Activated naive CD4-positive, alpha-beta T cell treated with anti-CD3 and anti-CD28 coated beads, Interleukin-2, amount 10 ng/mL, durations not matched to agents 7 days and 5 days (primary cell): Measurements from ENCODE around the gene NEK10.
A peak's percentile ranks its signal among the peaks of the same experiment; 100 is the strongest.

Experiments used
- CTCF ChIA-PET: fragments of 350-600 bp; sonication (Branson Sonifier 250); formaldehyde crosslinking; loops from one replicate; lab custom pipeline; 2021; ENCODE audit warnings: antibody characterized with exemption; lab: Charles Lee
- DNase-seq: peaks from one replicate; pipeline ENCODE4 v3.0.0-alpha.2; 2020
- H3K27ac Mint-ChIP-seq: one replicate; pipeline ENCODE4 v1.8.0; 2021; ENCODE audit warnings: mild to moderate bottlenecking, moderate library complexity, mixed read lengths
- H3K27me3 Mint-ChIP-seq: one replicate; pipeline ENCODE4 v1.8.0; 2021; ENCODE audit warnings: mild to moderate bottlenecking, mixed read lengths
- H3K36me3 Mint-ChIP-seq: one replicate; pipeline ENCODE4 v1.8.0; 2021; ENCODE audit warnings: mixed read lengths
- H3K4me1 Mint-ChIP-seq: one replicate; pipeline ENCODE4 v1.8.0; 2021; ENCODE audit warnings: mixed read lengths
- H3K4me3 Mint-ChIP-seq: one replicate; pipeline ENCODE4 v1.8.0; 2021; ENCODE audit warnings: mild to moderate bottlenecking, moderate library complexity, mixed read lengths
- H3K9me3 Mint-ChIP-seq: one replicate; pipeline ENCODE4 v1.8.0; 2021; ENCODE audit warnings: mixed read lengths

The NEK10 gene

DNA sequence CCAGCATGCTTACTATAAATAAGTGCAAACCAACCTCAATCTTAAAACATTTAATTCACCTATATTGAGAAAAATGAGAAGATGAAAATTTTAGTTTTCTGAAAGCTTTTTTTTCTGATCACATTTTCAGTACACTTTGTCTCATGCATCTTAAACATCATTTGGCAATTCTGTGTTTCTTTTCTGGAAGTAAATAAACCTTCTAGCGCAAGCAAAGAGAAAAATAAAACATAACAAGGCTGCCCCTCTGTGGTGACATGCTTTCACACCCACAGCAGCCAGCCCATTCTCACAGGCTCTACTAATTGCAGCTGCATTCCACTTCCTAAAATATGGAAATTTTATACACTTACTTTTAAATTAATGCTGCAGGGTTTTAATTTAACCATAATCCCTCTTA, 90.1 kb downstream of the NEK10 start:
- Mint-ChIP-seq H3K36me3 (no peaks in the 10 kb centered on the region), H3K27me3 (no peaks in the 10 kb centered on the region), H3K9me3 (peaks cover 2% of the 10 kb centered on the region), H3K4me3 (no peak overlapping the region), H3K4me1 (no peaks in the 10 kb centered on the region), H3K27ac (no peak overlapping the region)
- no peak for DNase-seq
- CTCF ChIA-PET, result no interaction called here

DNA sequence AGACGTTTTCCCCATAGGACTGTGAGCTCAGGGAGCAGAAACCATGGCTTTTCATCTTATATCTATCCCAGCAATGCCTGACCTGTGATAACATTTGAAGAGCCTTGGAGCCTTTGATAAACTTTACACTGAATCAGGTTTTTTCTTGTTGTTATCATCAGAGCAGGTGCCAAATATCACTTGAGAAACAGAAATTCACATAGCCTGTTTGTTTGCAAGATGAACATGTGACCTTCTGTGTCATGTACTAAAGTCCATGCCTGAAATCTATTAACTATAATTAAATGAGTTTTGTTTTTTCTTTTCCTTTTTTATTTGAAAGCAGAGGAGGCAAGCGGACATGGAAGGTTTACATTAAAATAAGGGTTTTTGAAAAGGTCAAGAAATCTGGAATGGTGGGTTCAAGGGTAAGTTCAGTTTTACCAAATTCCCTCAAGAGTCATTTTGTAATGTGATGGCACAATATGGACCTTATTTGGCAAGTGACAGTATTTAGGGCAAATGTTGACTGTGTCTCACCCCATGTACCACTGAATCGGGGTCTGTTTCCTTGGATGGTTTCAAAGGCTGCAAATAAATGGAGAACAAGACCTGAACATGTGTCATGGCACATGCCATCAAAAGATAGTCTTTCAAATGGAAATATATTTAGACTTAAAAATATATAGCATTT, 90.7 kb downstream of the NEK10 start:
- Mint-ChIP-seq H3K27ac (no peak overlapping the region), H3K4me3 (no peak overlapping the region), H3K36me3 (no peaks in the 10 kb centered on the region), H3K27me3 (no peaks in the 10 kb centered on the region), H3K9me3 (peaks cover 2% of the 10 kb centered on the region), H3K4me1 (no peaks in the 10 kb centered on the region)
- CTCF ChIA-PET, result no interaction called here
- no peak for DNase-seq

DNA sequence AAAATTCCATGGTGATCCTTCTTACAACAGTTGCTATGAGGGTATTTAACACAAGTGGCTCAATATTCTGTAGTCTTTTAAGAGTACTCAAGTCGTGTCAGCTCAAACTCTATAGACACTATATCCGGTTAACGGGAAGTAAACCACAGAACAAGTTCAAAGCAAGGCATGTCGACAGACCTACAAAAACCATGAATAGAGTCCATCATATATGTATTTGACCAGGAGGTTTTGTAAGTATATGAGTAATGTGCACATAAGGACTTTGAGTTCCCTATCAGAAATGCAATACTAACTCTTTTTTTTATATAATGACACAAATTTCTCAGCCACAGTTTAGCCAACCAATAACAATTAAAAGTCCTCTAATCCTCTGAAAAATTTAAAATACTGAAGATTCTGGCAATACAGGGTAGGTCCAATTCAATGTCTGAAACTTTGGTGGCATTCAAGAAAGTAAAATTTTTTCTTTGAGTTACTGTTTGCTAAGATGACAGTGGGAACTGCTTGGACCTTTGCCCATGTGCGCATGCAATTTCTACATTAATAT, 93.7 kb downstream of the NEK10 start:
- CTCF ChIA-PET, result no interaction called here
- no peak for DNase-seq
- H3K4me3 Mint-ChIP-seq, result no peak overlapping the region
- H3K9me3 Mint-ChIP-seq, result no peaks in the 10 kb centered on the region
- H3K27me3 Mint-ChIP-seq, result no peaks in the 10 kb centered on the region
- H3K36me3 Mint-ChIP-seq, result no peaks in the 10 kb centered on the region
- no peaks in the 10 kb centered on the region for H3K4me1 Mint-ChIP-seq
- H3K27ac Mint-ChIP-seq, result no peak overlapping the region

DNA sequence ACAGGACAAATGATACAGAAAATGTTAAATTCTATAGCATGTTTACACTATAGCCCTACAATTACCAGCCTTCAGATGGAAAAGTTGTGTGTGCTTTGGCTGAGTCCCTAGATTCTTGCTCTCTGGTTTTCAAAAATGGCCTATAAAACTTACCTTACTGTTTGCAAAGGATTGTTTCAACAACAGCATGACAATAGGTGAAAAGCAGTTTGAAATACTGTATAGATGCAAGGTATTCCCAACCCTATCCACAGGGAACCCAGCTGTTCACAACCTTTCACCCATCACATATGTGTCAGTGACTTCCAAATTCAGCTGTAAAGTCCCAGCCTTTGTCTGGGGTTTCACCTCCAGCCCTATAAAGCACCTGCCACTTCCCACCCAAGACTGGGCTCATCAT, 97.3 kb downstream of the NEK10 start:
- Mint-ChIP-seq H3K27ac (no peak overlapping the region), H3K9me3 (no peaks in the 10 kb centered on the region), H3K27me3 (no peaks in the 10 kb centered on the region), H3K4me1 (no peaks in the 10 kb centered on the region), H3K36me3 (no peaks in the 10 kb centered on the region), H3K4me3 (no peak overlapping the region)
- DNase-seq, result no peak
- CTCF ChIA-PET, result no interaction called here

DNA sequence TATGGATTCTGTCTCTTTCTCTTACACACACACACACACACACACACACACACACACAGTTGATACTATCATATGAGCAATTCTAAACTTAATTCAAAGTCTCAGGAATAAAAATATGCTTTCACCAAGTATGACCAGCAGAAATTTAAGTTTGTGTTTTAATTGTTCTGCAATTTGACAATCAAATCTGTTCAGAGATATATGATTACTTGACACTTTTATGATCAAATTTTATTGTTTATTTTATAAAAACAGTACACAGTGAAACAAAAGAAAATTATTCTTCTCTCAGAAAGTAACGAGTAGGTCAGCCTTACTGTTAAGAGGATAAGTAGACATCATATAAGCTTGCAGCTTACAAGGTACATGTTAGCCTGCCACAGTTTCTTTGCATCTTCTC, 114.3 kb downstream of the NEK10 start:
- Mint-ChIP-seq H3K27ac (no peak overlapping the region), H3K4me1 (no peaks in the 10 kb centered on the region)

DNA sequence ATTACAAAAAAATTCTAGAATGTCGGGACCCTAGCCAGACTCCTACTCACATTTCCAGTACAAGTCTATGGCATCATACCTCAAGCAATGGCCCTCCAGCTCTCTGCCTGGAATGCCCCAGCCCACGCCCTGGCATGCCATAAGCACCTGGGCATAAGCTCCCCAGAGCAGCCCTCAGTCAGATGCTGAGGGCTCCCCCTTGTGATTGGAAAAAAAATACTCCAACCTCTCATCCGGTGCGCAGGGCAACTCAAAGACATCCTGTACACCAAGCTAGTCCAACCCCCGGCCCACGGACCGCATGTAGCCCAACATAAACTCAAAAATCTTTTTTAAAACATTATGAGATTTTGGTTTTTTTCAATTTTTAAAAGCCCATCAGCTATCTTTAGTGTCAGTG, 115.4 kb downstream of the NEK10 start:
- Mint-ChIP-seq H3K36me3 (no peaks in the 10 kb centered on the region), H3K4me3 (no peak overlapping the region), H3K9me3 (no peaks in the 10 kb centered on the region), H3K27me3 (no peaks in the 10 kb centered on the region), H3K27ac (no peak overlapping the region), H3K4me1 (no peaks in the 10 kb centered on the region)
- peak; percentile 21 for DNase-seq
- CTCF ChIA-PET, result interaction anchor here (0.7 to 1.9 kb wide), 5 partner anchors 117 to 435 kb away, joined by 3 to 18 read pairs (median 3); no protein-coding TSS in a partner anchor

More for the DNA sequence above, 114.3 kb downstream of the NEK10 start:
- CTCF ChIA-PET, result no interaction called here
- Mint-ChIP-seq H3K36me3 (no peaks in the 10 kb centered on the region), H3K4me3 (no peak overlapping the region), H3K27me3 (no peaks in the 10 kb centered on the region), H3K9me3 (peaks cover under 1% of the 10 kb centered on the region)
- DNase-seq, result no peak

DNA sequence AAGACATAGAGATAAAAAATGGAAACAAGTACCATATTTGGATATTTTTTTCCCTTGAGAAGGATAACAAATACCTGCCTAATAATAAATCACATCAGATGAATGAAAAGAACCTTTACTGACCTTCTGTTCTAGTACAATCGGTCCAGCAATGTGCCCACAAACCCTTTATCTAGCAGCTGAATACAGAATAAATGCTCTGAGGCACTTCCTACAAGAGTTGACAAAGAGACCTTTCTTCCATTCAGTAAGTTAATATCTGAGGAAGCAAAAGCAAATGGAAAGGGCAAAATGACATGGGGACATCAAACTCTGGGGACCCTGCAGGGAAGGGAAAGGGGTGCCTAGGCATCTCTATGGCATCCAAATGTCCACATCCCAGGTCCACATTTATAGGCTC, 115.8 kb downstream of the NEK10 start:
- Mint-ChIP-seq H3K36me3 (no peaks in the 10 kb centered on the region), H3K9me3 (no peaks in the 10 kb centered on the region), H3K4me3 (no peak overlapping the region), H3K4me1 (no peaks in the 10 kb centered on the region), H3K27ac (no peak overlapping the region), H3K27me3 (no peaks in the 10 kb centered on the region)
- CTCF ChIA-PET, result interaction anchor here (0.9 to 1.9 kb wide), 4 partner anchors 116 to 436 kb away, joined by 3 to 18 read pairs (median 3); no protein-coding TSS in a partner anchor
- no peak for DNase-seq

DNA sequence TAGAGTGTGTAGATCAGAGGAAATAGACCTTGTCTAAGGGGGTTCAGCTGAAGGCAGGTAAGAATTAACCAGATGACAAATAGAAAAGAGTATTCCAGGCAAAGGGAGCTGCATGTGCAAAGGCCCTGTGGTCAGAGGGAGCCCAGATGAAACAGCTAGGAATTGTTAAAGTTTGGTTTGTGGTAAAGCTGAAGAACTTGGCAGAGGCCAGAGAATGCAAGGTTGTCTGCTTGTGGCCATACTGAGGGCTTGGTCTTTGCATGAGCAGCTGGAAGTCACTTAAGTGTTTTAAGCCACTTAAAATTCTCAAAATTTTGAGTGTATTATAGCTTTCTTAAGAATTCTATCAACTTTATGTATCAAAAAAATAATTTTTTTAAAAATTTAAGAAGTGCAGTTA, 116.5 kb downstream of the NEK10 start:
- H3K4me3 Mint-ChIP-seq, result no peak overlapping the region
- H3K9me3 Mint-ChIP-seq, result no peaks in the 10 kb centered on the region
- no peaks in the 10 kb centered on the region for H3K4me1 Mint-ChIP-seq
- CTCF ChIA-PET, result interaction anchor here (1.1 to 1.9 kb wide), 2 partner anchors 118 to 122 kb away, joined by 3 to 18 read pairs; no protein-coding TSS in a partner anchor
- H3K27ac Mint-ChIP-seq, result no peak overlapping the region
- no peaks in the 10 kb centered on the region for H3K27me3 Mint-ChIP-seq
- no peaks in the 10 kb centered on the region for H3K36me3 Mint-ChIP-seq
- no peak for DNase-seq

DNA sequence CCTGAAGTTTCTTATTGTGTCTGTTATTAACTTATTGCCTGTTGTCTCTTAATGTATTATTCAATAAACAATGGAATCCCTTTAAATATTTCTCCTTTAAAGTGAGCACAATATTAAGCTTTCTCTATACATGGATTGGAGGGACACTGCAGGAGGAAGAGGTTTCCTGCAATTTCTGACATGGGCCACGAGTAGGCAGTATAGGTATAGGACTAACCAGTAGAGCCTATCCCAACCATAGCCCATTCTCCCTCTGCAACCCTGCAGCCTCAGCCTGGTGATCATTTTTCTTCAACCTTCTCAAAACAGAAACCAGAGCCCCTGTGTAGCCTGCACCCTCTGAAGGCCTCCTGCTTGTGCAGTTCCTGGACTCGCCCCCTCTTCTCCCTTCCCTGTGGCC, 124.8 kb downstream of the NEK10 start:
- Mint-ChIP-seq H3K9me3 (peaks cover 2% of the 10 kb centered on the region), H3K4me1 (no peaks in the 10 kb centered on the region), H3K36me3 (no peaks in the 10 kb centered on the region), H3K27ac (no peak overlapping the region), H3K4me3 (no peak overlapping the region), H3K27me3 (no peaks in the 10 kb centered on the region)
- no peak for DNase-seq
- CTCF ChIA-PET, result no interaction called here

DNA sequence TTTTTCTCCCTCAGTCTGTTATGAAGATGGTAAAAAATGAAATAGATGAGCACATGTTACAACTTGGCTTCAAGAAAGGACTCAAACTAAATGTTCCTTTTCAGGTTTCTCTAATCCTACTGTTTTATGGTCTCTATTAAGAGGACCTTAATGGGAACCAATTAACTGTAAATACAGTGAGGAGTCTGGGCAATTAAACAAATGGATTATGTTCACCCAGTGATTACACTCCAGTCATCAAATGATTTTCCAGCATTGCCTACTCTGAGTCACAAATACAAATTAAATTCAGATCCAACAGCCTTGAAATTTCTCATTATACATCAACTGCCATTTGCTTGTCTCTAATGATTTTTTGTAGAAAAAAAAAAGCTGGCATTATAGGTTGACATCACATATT, 129.2 kb downstream of the NEK10 start:
- Mint-ChIP-seq H3K4me3 (no peak overlapping the region), H3K9me3 (peaks cover 15% of the 10 kb centered on the region), H3K36me3 (no peaks in the 10 kb centered on the region), H3K4me1 (no peaks in the 10 kb centered on the region), H3K27ac (no peak overlapping the region), H3K27me3 (no peaks in the 10 kb centered on the region)
- CTCF ChIA-PET, result no interaction called here
- DNase-seq, result no peak

DNA sequence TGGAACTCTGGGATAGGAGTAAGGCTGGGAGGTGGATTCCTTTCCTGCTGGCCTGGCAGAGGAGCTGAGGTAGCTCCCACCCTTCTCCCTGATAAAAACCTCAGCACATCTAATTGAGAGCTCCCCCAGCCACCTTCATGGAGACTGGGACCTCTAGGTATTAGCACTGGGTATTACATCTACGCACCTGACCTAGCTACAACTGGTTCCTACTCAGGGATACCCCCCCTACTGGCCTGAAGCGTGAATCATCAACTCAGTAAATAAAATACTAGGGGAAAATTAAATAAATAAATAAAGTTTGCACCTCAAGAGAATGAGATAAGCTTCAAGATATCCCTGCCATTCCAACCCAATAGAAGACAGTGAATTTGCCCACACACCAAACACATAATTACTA, 140.4 kb downstream of the NEK10 start:
- no peak for DNase-seq

DNA sequence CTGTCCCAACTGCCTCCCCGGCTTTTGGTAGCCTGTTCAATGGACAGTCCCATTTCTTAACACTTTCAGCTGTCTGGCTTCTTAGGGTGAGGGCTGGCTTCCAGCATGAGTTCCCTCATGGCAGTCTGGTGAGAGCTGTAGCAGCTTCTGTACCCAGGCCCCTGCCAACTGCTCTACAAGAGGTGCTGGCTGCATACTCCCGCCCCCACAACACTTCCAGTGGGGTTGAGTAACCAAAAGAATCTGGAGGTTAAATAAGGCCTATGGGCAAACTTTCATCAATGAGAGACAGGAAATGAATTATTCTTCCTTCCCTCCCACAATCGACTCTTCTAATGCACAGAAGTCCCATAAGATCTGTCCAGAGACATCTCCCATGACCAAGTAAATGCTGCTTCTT, 145.0 kb downstream of the NEK10 start:
- no peaks in the 10 kb centered on the region for H3K9me3 Mint-ChIP-seq
- CTCF ChIA-PET, result no interaction called here
- no peak overlapping the region for H3K4me3 Mint-ChIP-seq
- H3K27ac Mint-ChIP-seq, result no peak overlapping the region
- DNase-seq, result no peak
- H3K4me1 Mint-ChIP-seq, result no peaks in the 10 kb centered on the region
- no peaks in the 10 kb centered on the region for H3K36me3 Mint-ChIP-seq
- no peaks in the 10 kb centered on the region for H3K27me3 Mint-ChIP-seq

More for the DNA sequence above, 140.4 kb downstream of the NEK10 start:
- Mint-ChIP-seq H3K4me3 (no peak overlapping the region), H3K9me3 (peaks cover 9% of the 10 kb centered on the region), H3K27ac (no peak overlapping the region), H3K4me1 (no peaks in the 10 kb centered on the region), H3K27me3 (no peaks in the 10 kb centered on the region), H3K36me3 (no peaks in the 10 kb centered on the region)
- CTCF ChIA-PET, result no interaction called here

DNA sequence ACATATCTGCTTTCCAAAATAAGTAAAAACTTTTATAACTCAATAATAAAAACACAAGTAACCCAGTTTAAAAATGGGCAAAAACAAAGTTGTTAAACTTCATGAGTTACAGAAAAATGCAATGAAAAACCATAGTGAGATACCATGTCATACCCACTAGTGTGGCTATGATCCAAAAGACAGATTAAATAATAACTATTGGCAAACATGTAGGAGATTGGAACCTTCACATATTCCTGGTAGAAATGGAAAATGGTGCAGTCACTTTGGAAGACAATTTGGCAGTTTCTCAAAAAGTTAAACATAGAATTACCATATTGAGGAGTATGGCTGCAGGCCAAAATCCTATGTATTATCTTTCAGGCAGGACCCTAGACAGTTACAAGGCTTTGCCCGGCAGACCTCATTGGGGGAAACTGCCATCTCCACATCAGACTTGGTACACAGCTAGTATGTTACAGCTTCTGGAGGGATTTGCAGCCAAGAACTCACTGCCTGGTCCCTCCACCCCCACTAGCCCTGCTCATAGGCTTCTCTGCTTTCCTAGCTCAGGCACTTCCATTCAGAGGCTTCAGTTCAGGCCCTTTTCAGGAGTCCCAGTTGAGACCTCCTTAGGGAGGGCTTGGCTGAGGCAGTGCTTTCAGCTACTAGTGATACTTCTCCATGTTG, 147.8 kb downstream of the NEK10 start:
- CTCF ChIA-PET, result no interaction called here
- H3K27me3 Mint-ChIP-seq, result no peaks in the 10 kb centered on the region
- H3K4me3 Mint-ChIP-seq, result no peak overlapping the region
- no peaks in the 10 kb centered on the region for H3K4me1 Mint-ChIP-seq
- no peaks in the 10 kb centered on the region for H3K9me3 Mint-ChIP-seq
- DNase-seq, result no peak
- H3K36me3 Mint-ChIP-seq, result no peaks in the 10 kb centered on the region
- no peak overlapping the region for H3K27ac Mint-ChIP-seq

DNA sequence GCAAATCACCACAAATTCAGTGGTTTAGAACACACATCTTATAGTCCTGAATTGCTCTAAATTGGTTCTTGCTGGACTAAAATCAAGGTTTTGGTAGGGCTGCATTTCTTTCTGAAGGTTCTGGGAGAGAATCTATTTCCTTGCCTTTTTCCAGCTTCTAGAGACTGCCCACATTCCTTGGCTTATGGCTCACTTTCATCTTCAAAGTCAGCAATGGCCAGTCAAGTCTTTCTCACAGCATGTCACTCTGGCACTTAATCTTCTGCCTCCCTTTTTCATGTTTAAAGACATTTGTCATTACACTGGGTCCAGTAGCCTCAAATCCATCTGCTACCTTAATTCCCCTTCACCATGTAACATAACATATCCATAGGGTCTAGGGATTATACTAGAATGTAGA, 149.0 kb downstream of the NEK10 start:
- H3K4me1 Mint-ChIP-seq, result no peaks in the 10 kb centered on the region
- CTCF ChIA-PET, result no interaction called here
- DNase-seq, result no peak
- no peaks in the 10 kb centered on the region for H3K27me3 Mint-ChIP-seq
- no peak overlapping the region for H3K4me3 Mint-ChIP-seq
- no peaks in the 10 kb centered on the region for H3K9me3 Mint-ChIP-seq
- no peaks in the 10 kb centered on the region for H3K36me3 Mint-ChIP-seq
- H3K27ac Mint-ChIP-seq, result no peak overlapping the region
